ENCODE measurements around the gene GUK1. TPM values are rescaled to one million over a fixed set of nuclear protein-coding genes. Genes with fewer than 3 reads are reported as not detected.

GUK1 gene
- total and polyA plus RNA-seq, 5 experiments from 2014 or later = 189 to 466 (median 369) TPM

- POLR2A ChIA-PET = interaction anchor here (0.9 to 1.7 kb wide), 3 partner anchors 9 to 17 kb away, joined by 3 to 9 read pairs (median 5); partner anchors contain the start of gene IBA57
- H3K27ac Mint-ChIP-seq = no peak overlapping the region
- H3K27me3 Mint-ChIP-seq = no peaks in the 10 kb centered on the region
- H3K4me3 Mint-ChIP-seq = no peak overlapping the region
- no peak for ATAC-seq
- no peak for DNase-seq
- no peaks in the 10 kb centered on the region for H3K9me3 Mint-ChIP-seq
- peaks cover 11 to 31% (median 19%) of the 10 kb centered on the region in 4 donors for H3K4me1 Mint-ChIP-seq
- no peaks in the 10 kb centered on the region for H3K36me3 Mint-ChIP-seq
Measured at GRCh38 chr1:228147768-228148167, 7.7 kb downstream of the GUK1 start.

GRCh38 chr1:228148196-228148861 lies 8.2 kb downstream of the GUK1 start:
- H3K9me3 Mint-ChIP-seq = no peaks in the 10 kb centered on the region
- no peak overlapping the region for H3K4me3 Mint-ChIP-seq
- no peaks in the 10 kb centered on the region for H3K36me3 Mint-ChIP-seq
- peaks cover 8 to 27% (median 13%) of the 10 kb centered on the region in 4 donors for H3K4me1 Mint-ChIP-seq
- POLR2A ChIA-PET = interaction anchor here (0.9 to 1.7 kb wide), 3 partner anchors 9 to 17 kb away, joined by 3 to 9 read pairs (median 5); partner anchors contain the start of gene IBA57
- no peak overlapping the region for H3K27ac Mint-ChIP-seq
- H3K27me3 Mint-ChIP-seq = no peaks in the 10 kb centered on the region
- DNase-seq = peak in 1 of 10 donors; percentile 45
- no peak for ATAC-seq

DNA sequence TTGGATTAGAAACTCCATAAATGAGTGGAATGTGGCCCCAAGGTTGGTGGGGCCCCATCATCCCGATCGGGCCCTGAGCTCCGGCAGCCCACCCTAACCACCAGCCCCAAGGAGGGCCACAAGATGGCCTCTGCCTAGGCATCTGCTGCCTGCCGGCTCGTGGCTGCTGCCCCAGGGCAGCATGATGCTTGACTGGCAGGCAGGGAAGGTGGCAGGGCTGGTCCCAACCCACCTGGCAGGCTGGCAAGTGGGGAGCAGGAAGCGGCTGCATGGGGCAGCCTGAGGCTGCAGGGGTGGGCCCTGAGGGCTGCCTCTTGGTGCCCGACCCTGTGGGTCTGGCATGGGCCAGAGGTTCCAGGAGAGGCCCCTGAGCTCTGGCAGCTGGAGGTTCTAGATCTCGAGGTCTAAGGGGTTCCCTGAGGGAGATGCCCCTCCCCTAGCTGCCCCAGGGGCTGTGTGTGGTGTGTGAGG lies 8.9 kb downstream of the GUK1 start:
- POLR2A ChIA-PET = interaction anchor here (1.0 to 1.7 kb wide), 3 partner anchors 8 to 12 kb away, joined by 3 to 9 read pairs (median 5); no protein-coding TSS in a partner anchor
- Mint-ChIP-seq H3K4me1 (peaks cover 2 to 22% (median 7%) of the 10 kb centered on the region in 4 donors), H3K9me3 (no peaks in the 10 kb centered on the region), H3K36me3 (no peaks in the 10 kb centered on the region), H3K27ac (no peak overlapping the region), H3K27me3 (no peaks in the 10 kb centered on the region), H3K4me3 (no peak overlapping the region)
- peak in 1 of 10 donors; percentile 60 for DNase-seq
- no peak for ATAC-seq

DNA sequence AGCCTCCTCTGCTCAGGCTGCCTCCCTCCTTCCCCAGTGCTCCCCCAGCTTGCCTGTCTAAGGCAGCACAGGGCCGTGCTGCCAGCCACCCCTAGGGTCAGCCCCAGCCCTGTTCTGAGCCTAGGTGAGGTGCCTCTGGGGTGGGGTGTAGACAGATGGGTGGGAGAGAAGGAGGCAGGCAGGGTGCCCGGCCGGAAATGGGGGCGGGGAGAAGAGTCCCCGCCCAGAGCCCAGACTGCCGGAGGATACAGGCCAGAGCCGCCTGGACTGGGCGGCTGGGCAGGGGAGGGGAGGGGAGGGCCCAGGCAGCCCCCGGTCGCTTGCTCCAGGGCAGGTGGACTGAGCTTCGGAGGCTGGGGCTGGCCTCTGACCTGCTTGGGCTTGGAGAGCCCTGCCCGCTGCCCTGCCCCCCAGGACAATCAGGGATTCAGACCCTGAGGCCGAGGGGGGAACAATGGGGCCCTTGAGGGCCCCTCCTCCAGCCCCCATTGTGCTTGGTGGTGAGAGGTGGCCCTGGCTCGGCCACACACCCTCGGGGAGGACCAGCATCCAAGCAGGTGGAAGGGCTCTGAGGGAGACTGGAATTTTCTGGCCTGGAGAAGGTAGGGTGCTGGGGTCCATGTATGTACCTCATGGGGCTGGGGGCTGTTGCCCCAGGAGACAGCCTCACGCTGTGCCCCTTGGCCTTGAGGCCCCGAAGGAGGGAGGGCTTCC lies 9.5 kb downstream of the GUK1 start, which contains the start of gene GJC2:
GJC2 (plus strand) TSS at position 525 of the 714 bp plus-strand sequence. CDS start 7,829 bp downstream, outside the sequence.
- Mint-ChIP-seq H3K4me1 (peaks cover 3 to 23% (median 7%) of the 10 kb centered on the region in 4 donors), H3K36me3 (no peaks in the 10 kb centered on the region), H3K27ac (peak within 1 kb of the TSS in 2 of 10 donors; percentile 40 to 48), H3K27me3 (no peaks in the 10 kb centered on the region), H3K9me3 (no peaks in the 10 kb centered on the region), H3K4me3 (no peak within 1 kb of the TSS)
- DNase-seq (peak in 1 of 10 donors; percentile 59), ATAC-seq (no peak)
- POLR2A ChIA-PET = interaction anchor here (1.5 kb wide), 1 partner anchor 12 kb away, joined by 3 read pairs; no protein-coding TSS in a partner anchor

GRCh38 chr1:228150120-228150460 lies 10.0 kb downstream of the GUK1 start:
- POLR2A ChIA-PET = interaction anchor here (1.5 to 1.8 kb wide), 2 partner anchors 10 to 11 kb away, joined by 3 to 9 read pairs; partner anchors contain the start of gene GUK1
- peak overlapping the region in 1 of 10 donors; percentile 48 for H3K27ac Mint-ChIP-seq
- no peaks in the 10 kb centered on the region for H3K27me3 Mint-ChIP-seq
- H3K4me1 Mint-ChIP-seq = peaks cover 8 to 29% (median 10%) of the 10 kb centered on the region in 4 donors
- no peak for ATAC-seq
- no peaks in the 10 kb centered on the region for H3K9me3 Mint-ChIP-seq
- H3K4me3 Mint-ChIP-seq = no peak overlapping the region
- peak in 1 of 10 donors; percentile 57 for DNase-seq
- no peaks in the 10 kb centered on the region for H3K36me3 Mint-ChIP-seq

DNA sequence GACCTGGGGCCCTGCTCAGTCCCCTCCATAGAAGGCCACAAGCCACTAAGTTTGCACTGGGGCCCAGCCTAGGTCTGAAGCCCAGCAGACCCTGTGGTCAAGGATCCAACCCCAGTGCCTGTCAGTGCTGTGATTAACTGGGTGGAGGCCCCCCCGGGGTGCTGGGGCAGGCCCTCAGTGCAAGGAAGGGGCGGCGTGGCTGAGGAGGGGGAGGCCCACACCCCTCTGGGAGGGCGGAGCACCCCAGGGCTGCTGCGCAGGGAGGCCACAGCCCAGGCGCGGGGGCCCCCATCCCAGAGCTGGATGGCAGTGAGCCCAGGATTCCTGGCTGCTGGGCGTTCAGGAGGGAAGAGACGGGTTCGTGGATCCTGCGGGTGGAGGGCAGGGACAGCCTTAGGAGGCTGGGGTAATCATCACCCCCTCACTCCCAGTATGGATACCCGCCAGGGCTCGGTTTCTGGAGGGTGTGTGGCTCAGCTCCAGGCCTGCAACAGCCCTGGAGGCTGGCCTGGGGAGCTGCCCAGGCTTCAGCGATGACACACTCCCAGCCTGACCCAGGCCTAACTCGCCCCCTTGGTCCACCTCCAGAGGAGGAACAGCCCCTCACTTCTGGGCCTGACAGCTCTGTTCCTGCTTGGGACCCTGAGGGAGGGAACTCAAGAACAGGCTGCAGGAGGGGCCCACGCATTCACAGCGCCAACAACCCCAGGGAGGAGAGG lies 10.5 kb downstream of the GUK1 start:
- DNase-seq = peak in 1 of 10 donors; percentile 57
- POLR2A ChIA-PET = interaction anchor here (1.1 to 2.6 kb wide), 4 partner anchors 11 to 42 kb away, joined by 3 to 9 read pairs (median 6); partner anchors contain the start of genes GUK1 and MRPL55
- no peaks in the 10 kb centered on the region for H3K36me3 Mint-ChIP-seq
- no peak overlapping the region for H3K4me3 Mint-ChIP-seq
- peaks cover 11 to 32% (median 14%) of the 10 kb centered on the region in 4 donors for H3K4me1 Mint-ChIP-seq
- no peak overlapping the region for H3K27ac Mint-ChIP-seq
- no peaks in the 10 kb centered on the region for H3K9me3 Mint-ChIP-seq
- no peak for ATAC-seq
- no peaks in the 10 kb centered on the region for H3K27me3 Mint-ChIP-seq

GRCh38 chr1:228151180-228151925 lies 11.3 kb downstream of the GUK1 start:
- Mint-ChIP-seq H3K36me3 (no peaks in the 10 kb centered on the region), H3K27ac (peak overlapping the region in 9 of 10 donors; percentile 6 to 79 (median 71)), H3K27me3 (no peaks in the 10 kb centered on the region), H3K4me3 (peak overlapping the region in 2 of 10 donors; percentile 7 to 17), H3K4me1 (peaks cover 11 to 36% (median 21%) of the 10 kb centered on the region in 4 donors), H3K9me3 (no peaks in the 10 kb centered on the region)
- POLR2A ChIA-PET = interaction anchor here (0.6 to 2.6 kb wide), 7 partner anchors 9 to 44 kb away, joined by 3 to 11 read pairs (median 6); partner anchors contain the start of genes GUK1 and MRPL55
- ATAC-seq = peak in 1 of 2 donors; percentile 11
- DNase-seq = peak in 1 of 10 donors; percentile 58

DNA sequence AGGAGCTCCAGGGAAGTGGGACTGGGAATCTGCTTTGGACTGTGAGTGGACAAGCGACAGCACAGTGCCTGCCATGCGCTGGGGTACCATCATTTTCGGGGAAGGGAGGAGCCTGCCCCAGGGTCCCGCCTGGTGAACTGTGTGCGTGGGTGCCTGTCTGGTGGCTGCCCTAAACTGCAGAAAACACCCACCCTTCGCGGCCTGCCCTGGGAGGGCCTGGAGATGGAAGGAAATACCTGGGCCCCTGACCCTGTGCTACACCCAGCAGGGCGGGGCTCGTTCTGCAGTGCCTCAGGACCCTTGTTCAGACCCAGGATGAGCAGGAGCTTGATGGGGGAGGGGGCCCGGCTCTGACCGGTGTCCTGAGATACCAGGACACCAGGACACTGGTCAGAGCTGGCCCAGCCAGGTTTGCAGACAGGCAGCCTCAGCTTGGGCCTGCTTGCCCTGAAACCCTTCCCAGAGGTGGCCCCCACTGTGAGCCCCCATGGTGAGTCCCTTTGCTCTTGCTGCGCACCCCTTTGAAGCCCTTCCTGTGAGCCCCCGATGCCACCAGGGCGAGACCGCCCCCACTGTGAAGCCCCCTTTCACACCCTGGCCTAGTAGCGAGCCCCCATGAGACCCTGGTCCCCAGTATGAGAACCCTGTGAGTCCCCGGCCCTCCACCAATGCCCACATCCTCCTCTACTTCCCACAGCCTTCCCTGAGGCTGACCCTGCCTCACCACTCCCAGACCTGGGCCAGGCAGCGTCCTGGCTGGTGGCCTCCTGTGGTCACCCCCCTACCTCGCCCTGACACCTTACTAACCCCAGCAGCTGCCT lies 12.2 kb downstream of the GUK1 start:
- Mint-ChIP-seq H3K36me3 (no peaks in the 10 kb centered on the region), H3K9me3 (no peaks in the 10 kb centered on the region), H3K27me3 (no peaks in the 10 kb centered on the region), H3K4me1 (peaks cover 15 to 36% (median 27%) of the 10 kb centered on the region in 4 donors), H3K27ac (peak overlapping the region in 9 of 10 donors; percentile 34 to 78 (median 62)), H3K4me3 (no peak overlapping the region)
- DNase-seq (peak in 1 of 10 donors; percentile 53), ATAC-seq (no peak)
- POLR2A ChIA-PET = interaction anchor here (0.8 to 2.6 kb wide), 8 partner anchors 10 to 45 kb away, joined by 3 to 11 read pairs (median 6); partner anchors contain the start of genes GUK1, IBA57 and MRPL55

DNA sequence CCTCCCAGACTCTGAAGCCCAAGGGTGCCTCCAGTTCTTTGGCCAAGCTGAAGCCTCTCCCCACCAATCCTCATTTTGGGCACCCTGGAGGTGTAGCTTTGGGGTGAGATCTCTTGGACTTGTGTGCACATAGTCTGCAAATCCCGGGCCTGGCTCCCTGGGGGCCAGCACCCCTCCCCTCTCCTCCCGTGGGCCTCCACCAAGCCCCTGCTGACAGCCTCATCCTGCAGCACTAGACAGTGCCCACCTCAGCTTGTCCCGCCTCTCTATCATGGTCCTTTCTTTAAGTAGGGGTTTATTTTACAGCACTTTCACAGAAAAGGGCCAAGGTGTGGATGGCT lies 12.8 kb downstream of the GUK1 start:
- POLR2A ChIA-PET = interaction anchor here (0.8 to 2.6 kb wide), 4 partner anchors 10 to 16 kb away, joined by 3 to 11 read pairs (median 9); partner anchors contain the start of gene IBA57
- H3K9me3 Mint-ChIP-seq = no peaks in the 10 kb centered on the region
- peaks cover 15 to 40% (median 29%) of the 10 kb centered on the region in 4 donors for H3K4me1 Mint-ChIP-seq
- ATAC-seq = no peak
- no peaks in the 10 kb centered on the region for H3K27me3 Mint-ChIP-seq
- peak overlapping the region in 9 of 10 donors; percentile 15 to 78 (median 60) for H3K27ac Mint-ChIP-seq
- DNase-seq = peak in 1 of 10 donors; percentile 23
- no peaks in the 10 kb centered on the region for H3K36me3 Mint-ChIP-seq
- no peak overlapping the region for H3K4me3 Mint-ChIP-seq

DNA sequence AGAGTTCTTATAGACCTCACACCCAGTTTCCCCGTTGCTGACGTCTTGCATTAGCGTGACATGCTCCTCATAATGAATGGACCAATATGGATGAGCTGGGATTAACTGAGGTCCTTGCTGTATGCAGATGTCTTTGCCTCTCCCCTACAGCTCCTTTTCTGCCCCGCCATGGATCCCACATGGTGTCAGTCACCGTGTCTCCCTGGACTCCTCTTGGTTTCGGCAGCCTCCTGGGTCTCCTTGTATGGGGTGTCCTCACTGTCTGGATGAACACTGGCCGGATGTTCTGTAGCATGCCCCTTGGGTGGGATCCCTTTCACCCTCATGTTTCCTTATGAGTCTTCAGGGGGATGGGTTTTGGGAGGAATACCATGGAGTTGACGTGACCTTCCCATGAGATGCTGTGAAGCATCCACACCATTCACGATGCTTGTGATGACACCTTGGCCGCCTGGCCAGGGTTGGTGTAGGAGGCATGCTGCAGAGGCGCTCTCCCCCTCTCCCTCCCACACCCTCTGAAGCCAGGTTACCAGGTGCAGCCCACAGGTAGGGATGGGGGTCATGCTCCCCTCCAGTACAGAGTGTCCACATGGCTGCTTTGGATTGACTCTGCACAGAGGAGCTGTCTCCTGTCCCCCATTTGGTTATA lies 14.1 kb downstream of the GUK1 start:
- no peaks in the 10 kb centered on the region for H3K27me3 Mint-ChIP-seq
- no peak for ATAC-seq
- H3K4me3 Mint-ChIP-seq = peak overlapping the region in 1 of 10 donors; percentile 4

More for the DNA sequence above, 14.1 kb downstream of the GUK1 start:
- Mint-ChIP-seq H3K4me1 (peaks cover 15 to 40% (median 29%) of the 10 kb centered on the region in 4 donors), H3K36me3 (no peaks in the 10 kb centered on the region), H3K9me3 (no peaks in the 10 kb centered on the region), H3K27ac (peak overlapping the region in 9 of 10 donors; percentile 40 to 94 (median 88))
- DNase-seq = peak in 1 of 10 donors; percentile 62
- POLR2A ChIA-PET = interaction anchor here (1.0 to 2.6 kb wide), 3 partner anchors 11 to 14 kb away, joined by 5 to 11 read pairs (median 11); partner anchors contain the start of gene IBA57

Measured in naive thymus-derived CD8-positive, alpha-beta T cell (primary cell).